K562 (cell line): ENCODE results near the gene CLDN34. TPM values are rescaled to one million over a fixed set of nuclear protein-coding genes. Genes with fewer than 3 reads are reported as not detected.

ENCODE experiments used
- ATAC-seq: fragments of 200-7000 bp; cut with Tn5 transposase; 3 replicates; pipeline ENCODE4 v1.9.1; 2020; ENCODE audit warnings: moderate library complexity
- BruUV-seq: library from RNA; stranded (reverse); fragments of 400-500 nt; replicated peaks from 2 replicates; lab custom pipeline; 2021; lab: Mats Ljungman, UMichigan
- CTCF ChIA-PET: fragments of 300-600 bp; formaldehyde crosslinking; extraction: SDS; loops from one replicate; lab custom pipeline; 2021; ENCODE audit warnings: low intra/inter-chr PET ratio; lab: Yijun Ruan, JAX
- POLR2A ChIA-PET: fragments of 300-600, 350-650 bp; sonication (Branson Sonifier 250); formaldehyde crosslinking; extraction: SDS; loops from one replicate; lab custom pipeline; 2021; ENCODE audit warnings: antibody characterized with exemption, inconsistent platforms; lab: Yijun Ruan, JAX
- DNase-seq, 4 experiments: peaks; one replicate each; pipeline versions ENCODE4 v3.0.0 to v3.0.0-alpha.2; 2011 to 2018; ENCODE audit warnings: low spot score in 3 of 4, mixed read lengths in 3 of 4; ENCODE audit errors: extremely low read depth in 1 of 4
- FAIRE-seq: peaks from 2 replicates; lab custom pipeline; 2011; peaks lifted over from hg19 to GRCh38; lab: Jason Lieb, UNC
- H2AFZ ChIP-seq: 2 replicates; pipeline ENCODE4 v1.6.0; 2011; ENCODE audit warnings: low read depth, low read length, control low read depth, inconsistent platforms
- H3K27ac ChIP-seq: fragments of 200-600 bp; 3 replicates; pipeline ENCODE4 v1.8.0; 2011; ENCODE audit warnings: low read depth, mild to moderate bottlenecking, control low read depth, inconsistent platforms, low read length, moderate library complexity, mixed read lengths; ENCODE audit errors: extremely low read depth
- H3K27me3 ChIP-seq, 2 experiments: fragments of 300-600 bp in 1 of 2; 2 replicates in 1 of 2; 3 replicates in 1 of 2; pipeline versions ENCODE4 v1.6.0 to v1.8.0; 2011; ENCODE audit warnings: inconsistent platforms in 2 of 2, low read length in 2 of 2, mild to moderate bottlenecking in 1 of 2, mixed read lengths in 1 of 2, moderate library complexity in 1 of 2; ENCODE audit not compliant: control insufficient read depth in 2 of 2, insufficient read depth in 2 of 2
- H3K36me3 ChIP-seq: fragments of 300-600 bp; 3 replicates; pipeline ENCODE4 v1.8.0; 2011; ENCODE audit warnings: mild to moderate bottlenecking, low read length, inconsistent platforms; ENCODE audit not compliant: control insufficient read depth, insufficient read depth
- H3K4me1 ChIP-seq, 2 experiments: fragments of 200-600 bp in 1 of 2; replicated peaks in 1 of 2; 2 replicates in 1 of 2; 3 replicates in 1 of 2; pipeline versions ENCODE4 v1.5.1 to v1.8.0; 2011; ENCODE audit warnings: inconsistent platforms in 2 of 2, low read length in 2 of 2, mild to moderate bottlenecking in 1 of 2, mixed read lengths in 1 of 2, moderate library complexity in 1 of 2; ENCODE audit not compliant: control insufficient read depth in 2 of 2, insufficient read depth in 2 of 2
- H3K4me2 ChIP-seq: 2 replicates; pipeline ENCODE4 v1.6.1; 2011; ENCODE audit warnings: low read length, control low read depth, inconsistent platforms, mixed read lengths; ENCODE audit not compliant: insufficient read depth
- H3K4me3 ChIP-seq: fragments of 200-600 bp; sonication (generic), shearing (Covaris generic); 2 replicates; pipeline ENCODE4 v1.5.1; 2016; ENCODE audit warnings: control low read depth, inconsistent platforms
- H3K79me2 ChIP-seq: fragments of 200-600 bp; 3 replicates; pipeline ENCODE4 v1.8.0; 2011; ENCODE audit warnings: low read length, inconsistent platforms; ENCODE audit not compliant: control insufficient read depth, insufficient read depth
- H3K9ac ChIP-seq, 2 experiments: 2 replicates each; pipeline versions ENCODE4 v1.6.0 to v1.6.1; 2011; ENCODE audit warnings: low read depth in 2 of 2, low read length in 2 of 2, control low read depth in 1 of 2, inconsistent platforms in 1 of 2, mild to moderate bottlenecking in 1 of 2, mixed read lengths in 1 of 2; ENCODE audit not compliant: insufficient read depth in 1 of 2
- H3K9me1 ChIP-seq: one replicate; pipeline ENCODE4 v1.6.0; 2011; ENCODE audit warnings: inconsistent platforms, mild to moderate bottlenecking, low read length, moderate library complexity; ENCODE audit not compliant: control insufficient read depth, insufficient read depth
- H3K9me3 ChIP-seq: replicated peaks from 2 replicates; pipeline ENCODE4 v1.5.1; 2011; ENCODE audit warnings: low read depth, low read length, inconsistent platforms; ENCODE audit not compliant: control insufficient read depth, insufficient read depth
- H4K20me1 ChIP-seq: replicated peaks from 2 replicates; pipeline ENCODE4 v1.6.1; 2011; ENCODE audit warnings: low read length, inconsistent platforms, mixed read lengths; ENCODE audit not compliant: control insufficient read depth, insufficient read depth
- BCL6 ChIP-seq: fragments of 250-450 bp; sonication (Bioruptor Pico); IDR thresholded peaks from 2 replicates; pipeline ENCODE4 v1.4.0; 2020
- C11orf30 ChIP-seq: fragments of 450-650 bp; IDR thresholded peaks from 2 replicates; pipeline ENCODE4 v1.6.1; 2016; ENCODE audit warnings: low read depth, mild to moderate bottlenecking
- ELF1 ChIP-seq: fragments of 200-800 bp; sonication (Bioruptor generic); IDR thresholded peaks from 2 replicates; pipeline ENCODE4 v1.6.1; 2016; ENCODE audit warnings: missing genetic modification characterization, missing compliant biosample characterization
- ESRRB ChIP-seq: fragments of 250-450 bp; sonication (Bioruptor Pico); IDR thresholded peaks from 2 replicates; pipeline ENCODE4 v1.5.0; 2020; ENCODE audit warnings: mild to moderate bottlenecking, moderate library complexity, borderline replicate concordance
- EWSR1 ChIP-seq: fragments of 450-650 bp; IDR thresholded peaks from 2 replicates; pipeline ENCODE4 v1.6.1; 2018; ENCODE audit warnings: borderline replicate concordance, mild to moderate bottlenecking, low read depth, moderate library complexity; ENCODE audit not compliant: partially characterized antibody
- FOXJ3 ChIP-seq: sonication (generic); formaldehyde crosslinking; IDR thresholded peaks from 2 replicates; pipeline ENCODE4 v1.4.0; 2020; ENCODE audit warnings: mild to moderate bottlenecking, missing genetic modification reagents
- HDGF ChIP-seq: fragments of 450-650 bp; IDR thresholded peaks from 2 replicates; pipeline ENCODE4 v1.6.1; 2016
- JUN ChIP-seq, 2 experiments: sonication (generic) in 1 of 2; formaldehyde crosslinking in 1 of 2; IDR thresholded peaks; 2 replicates each; pipeline versions ENCODE4 v1.6.1 to v1.8.0; 2012 to 2022; ENCODE audit warnings: borderline replicate concordance in 2 of 2, mild to moderate bottlenecking in 2 of 2, improper control_type of control experiment in 1 of 2, low read depth in 1 of 2, low read length in 1 of 2, missing genetic modification reagents in 1 of 2
- POLR2G ChIP-seq: fragments of 200-400 bp; formaldehyde crosslinking; IDR thresholded peaks from 2 replicates; pipeline ENCODE4 v1.6.1; 2017; ENCODE audit warnings: low read depth, mild to moderate bottlenecking, antibody characterized with exemption, low read length, moderate library complexity
- RHOXF2B ChIP-seq: fragments of 250-450 bp; sonication (Bioruptor Pico); conservative IDR thresholded peaks from 2 replicates; pipeline ENCODE4 v1.5.1; 2021
- TAF9B ChIP-seq: fragments of 450-650 bp; IDR thresholded peaks from 2 replicates; pipeline ENCODE4 v1.6.1; 2018; ENCODE audit warnings: mild to moderate bottlenecking; ENCODE audit not compliant: partially characterized antibody
- ZFP1 ChIP-seq: fragments of 450-650 bp; formaldehyde crosslinking; IDR thresholded peaks from 2 replicates; pipeline ENCODE4 v1.4.0; 2020; ENCODE audit warnings: mild to moderate bottlenecking, mixed read lengths
- ZNF3 ChIP-seq: fragments of 250-450 bp; sonication (Bioruptor Pico); IDR thresholded peaks from 2 replicates; pipeline ENCODE4 v1.5.0; 2021; ENCODE audit warnings: mild to moderate bottlenecking, moderate library complexity
- ZNF316 ChIP-seq: fragments of 450-650 bp; IDR thresholded peaks from 2 replicates; pipeline ENCODE4 v1.6.1; 2016
- ZNF696 ChIP-seq: fragments of 250-450 bp; sonication (Bioruptor Pico); conservative IDR thresholded peaks from 2 replicates; pipeline ENCODE4 v1.4.0; 2020; ENCODE audit warnings: mild to moderate bottlenecking, moderate library complexity
- WGBS: fragments of 100-300 bp; shearing (Covaris generic); methylation state at CpG from one replicate; pipeline ENCODE4 v1.1.6; 2016; ENCODE audit warnings: low coverage, mixed read lengths; ENCODE audit not compliant: insufficient coverage; ENCODE audit errors: missing lambda C conversion rate; 5-methylcytosine and 5-hydroxymethylcytosine counted together
- in situ Hi-C: fragments of 300-500 bp; cut with MboI; formaldehyde crosslinking; loops from 4 replicates; pipeline ENCODE4 v1.15.0; 2018; ENCODE audit warnings: inconsistent platforms, mixed read lengths
- intact Hi-C: fragments of 100-400 bp; cut with micrococcal nuclease; formaldehyde crosslinking; loops from 2 replicates; pipeline ENCODE4 v1.14.2; 2022
- polyA plus RNA-seq, 8 experiments: library from polyadenylated mRNA; depleted of rRNA in 4 of 8; stranded (reverse) in 5 of 8; unstranded in 3 of 8; fragments of >200 nt; fragmentation: Nextera tagmentation in 2 of 8; fragmentation: Illumina TruSeq in 1 of 8; extraction: Ambion mirVana in 2 of 8; extraction: Trizol in 1 of 8; gene quantifications; 2 replicates each; pipeline versions ENCODE4 v1.2.1 to v1.2.3, GENCODE V29; 2011 to 2014; ENCODE audit warnings: inconsistent platforms in 1 of 8, missing spikeins in 1 of 8
- total RNA-seq, 7 experiments: library from RNA; depleted of rRNA in 6 of 7; stranded (reverse); fragments of >200 nt in 6 of 7; fragmentation: Illumina TruSeq in 2 of 7; extraction: Trizol in 2 of 7; gene quantifications; 2 replicates each; pipeline versions ENCODE4 v1.2.1 to v1.2.3, GENCODE V29; 2011 to 2021; ENCODE audit warnings: low replicate concordance in 1 of 7
- TF ChIP-seq, protein P1 (sequence below): fragments of 250-450 bp; sonication (Bioruptor Pico); IDR thresholded peaks from 2 replicates; pipeline ENCODE4 v1.8.0; 2021; ENCODE audit warnings: mild to moderate bottlenecking, moderate library complexity
- TF ChIP-seq, protein P2 (sequence below): fragments of 450-650 bp; IDR thresholded peaks from 2 replicates; pipeline ENCODE4 v1.6.1; 2018; ENCODE audit warnings: mild to moderate bottlenecking, low read depth; ENCODE audit not compliant: partially characterized antibody
- TF ChIP-seq, protein P3 (sequence below): sonication (generic); formaldehyde crosslinking; IDR thresholded peaks from 2 replicates; pipeline ENCODE4 v1.8.0; 2022; ENCODE audit warnings: mild to moderate bottlenecking, missing genetic modification reagents, borderline replicate concordance

CLDN34 gene
- total and polyA plus RNA-seq, 9 of the 15 experiments (the other 6 are each of a cell fraction or from before 2014, with no cell fraction given), result not detected

DNA sequence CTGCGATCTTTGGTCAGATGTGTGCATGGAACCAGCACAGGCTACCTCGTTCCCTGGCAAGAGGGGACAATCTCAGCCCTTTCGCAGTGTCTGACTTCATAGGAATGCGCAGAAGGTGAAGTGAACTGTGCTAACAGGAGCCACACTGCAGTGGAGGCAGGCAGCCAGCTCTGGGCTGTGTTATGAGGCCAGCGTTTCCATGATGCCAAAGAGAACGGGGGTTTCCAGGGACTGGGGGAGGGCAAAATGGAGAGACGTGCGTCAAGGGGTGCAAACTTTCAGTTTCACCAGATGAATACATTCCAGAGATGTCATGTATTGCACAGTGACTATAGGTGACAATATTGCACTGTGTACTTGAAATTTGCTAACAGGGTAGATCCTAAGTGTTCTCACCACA lies 30.4 kb downstream of the CLDN34 start:
- Histone ChIP-seq H3K27ac (no peak overlapping the region), H3K9me1 (no peaks in the 10 kb centered on the region), H3K4me2 (no peak overlapping the region), H3K36me3 (no peaks in the 10 kb centered on the region), H3K79me2 (no peaks in the 10 kb centered on the region), H3K4me1 (no peaks in the 10 kb centered on the region), H3K9me3 (no peaks in the 10 kb centered on the region), H3K9ac (no peak overlapping the region), H3K27me3 (peaks cover 0 to 5% of the 10 kb centered on the region in 2 experiments; a peak in 2 of 5 replicates), H3K4me3 (no peak overlapping the region), H4K20me1 (no peaks in the 10 kb centered on the region), H2AFZ (no peak overlapping the region)
- no TSS peak for BruUV-seq
- in situ Hi-C loops (loop anchor here (5.0 kb wide), 1 partner anchor 120 kb away; no protein-coding TSS in a partner anchor), intact Hi-C loops (loop anchor here (10.0 kb wide), 2 partner anchors 1183 to 1253 kb away; no protein-coding TSS in a partner anchor)
- WGBS, result 1% methylated on average over 8 of the region's 8 CpGs
- POLR2A ChIA-PET, result no interaction called here
- DNase-seq, result no peak
- no peak for FAIRE-seq
- CTCF ChIA-PET, result interaction anchor here (0.8 to 15.9 kb wide), 2 partner anchors 9 to 120 kb away, joined by 3 to 400 read pairs; no protein-coding TSS in a partner anchor
- no peak for ATAC-seq
- TF ChIP-seq, protein P1, sequence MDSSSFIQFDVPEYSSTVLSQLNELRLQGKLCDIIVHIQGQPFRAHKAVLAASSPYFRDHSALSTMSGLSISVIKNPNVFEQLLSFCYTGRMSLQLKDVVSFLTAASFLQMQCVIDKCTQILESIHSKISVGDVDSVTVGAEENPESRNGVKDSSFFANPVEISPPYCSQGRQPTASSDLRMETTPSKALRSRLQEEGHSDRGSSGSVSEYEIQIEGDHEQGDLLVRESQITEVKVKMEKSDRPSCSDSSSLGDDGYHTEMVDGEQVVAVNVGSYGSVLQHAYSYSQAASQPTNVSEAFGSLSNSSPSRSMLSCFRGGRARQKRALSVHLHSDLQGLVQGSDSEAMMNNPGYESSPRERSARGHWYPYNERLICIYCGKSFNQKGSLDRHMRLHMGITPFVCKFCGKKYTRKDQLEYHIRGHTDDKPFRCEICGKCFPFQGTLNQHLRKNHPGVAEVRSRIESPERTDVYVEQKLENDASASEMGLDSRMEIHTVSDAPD (CRISPR knock-in tag), result no peak
- TF ChIP-seq RHOXF2B, result no peak
- TF ChIP-seq C11orf30, result no peak
- no peak for TF ChIP-seq ZNF3 (CRISPR knock-in tag)
- no peak for TF ChIP-seq EWSR1
- TF ChIP-seq ESRRB (CRISPR knock-in tag), result no peak
- no peak for TF ChIP-seq ZFP1 (CRISPR knock-in tag)
- TF ChIP-seq JUN (IDR thresholded peaks at IDR 0.05; ENCODE audit: borderline replicate concordance, low read depth, low read length), result no peak
- TF ChIP-seq JUN (CRISPR knock-in tag; IDR thresholded peaks at IDR 0.05; ENCODE audit: borderline replicate concordance), result no peak
- TF ChIP-seq, protein P2, sequence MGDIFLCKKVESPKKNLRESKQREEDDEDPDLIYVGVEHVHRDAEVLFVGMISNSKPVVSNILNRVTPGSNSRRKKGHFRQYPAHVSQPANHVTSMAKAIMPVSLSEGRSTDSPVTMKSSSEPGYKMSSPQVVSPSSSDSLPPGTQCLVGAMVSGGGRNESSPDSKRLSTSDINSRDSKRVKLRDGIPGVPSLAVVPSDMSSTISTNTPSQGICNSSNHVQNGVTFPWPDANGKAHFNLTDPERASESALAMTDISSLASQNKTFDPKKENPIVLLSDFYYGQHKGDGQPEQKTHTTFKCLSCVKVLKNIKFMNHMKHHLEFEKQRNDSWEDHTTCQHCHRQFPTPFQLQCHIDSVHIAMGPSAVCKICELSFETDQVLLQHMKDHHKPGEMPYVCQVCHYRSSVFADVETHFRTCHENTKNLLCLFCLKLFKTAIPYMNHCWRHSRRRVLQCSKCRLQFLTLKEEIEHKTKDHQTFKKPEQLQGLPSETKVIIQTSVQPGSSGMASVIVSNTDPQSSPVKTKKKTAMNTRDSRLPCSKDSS, result no peak
- TF ChIP-seq BCL6 (CRISPR knock-in tag), result no peak
- TF ChIP-seq POLR2G, result no peak
- no peak for TF ChIP-seq ELF1 (tag)
- no peak for TF ChIP-seq ZNF316
- TF ChIP-seq, protein P3, sequence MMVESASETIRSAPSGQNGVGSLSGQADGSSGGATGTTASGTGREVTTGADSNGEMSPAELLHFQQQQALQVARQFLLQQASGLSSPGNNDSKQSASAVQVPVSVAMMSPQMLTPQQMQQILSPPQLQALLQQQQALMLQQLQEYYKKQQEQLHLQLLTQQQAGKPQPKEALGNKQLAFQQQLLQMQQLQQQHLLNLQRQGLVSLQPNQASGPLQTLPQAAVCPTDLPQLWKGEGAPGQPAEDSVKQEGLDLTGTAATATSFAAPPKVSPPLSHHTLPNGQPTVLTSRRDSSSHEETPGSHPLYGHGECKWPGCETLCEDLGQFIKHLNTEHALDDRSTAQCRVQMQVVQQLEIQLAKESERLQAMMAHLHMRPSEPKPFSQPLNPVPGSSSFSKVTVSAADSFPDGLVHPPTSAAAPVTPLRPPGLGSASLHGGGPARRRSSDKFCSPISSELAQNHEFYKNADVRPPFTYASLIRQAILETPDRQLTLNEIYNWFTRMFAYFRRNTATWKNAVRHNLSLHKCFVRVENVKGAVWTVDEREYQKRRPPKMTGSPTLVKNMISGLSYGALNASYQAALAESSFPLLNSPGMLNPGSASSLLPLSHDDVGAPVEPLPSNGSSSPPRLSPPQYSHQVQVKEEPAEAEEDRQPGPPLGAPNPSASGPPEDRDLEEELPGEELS (CRISPR knock-in tag), result no peak
- TF ChIP-seq ZNF696 (CRISPR knock-in tag), result no peak
- no peak for TF ChIP-seq TAF9B
- no peak for TF ChIP-seq FOXJ3
- no peak for TF ChIP-seq HDGF
